ENCODE measurements around the gene PPM1A. TPM values are rescaled to one million over a fixed set of nuclear protein-coding genes. Genes with fewer than 3 reads are reported as not detected.

The PPM1A gene
- total RNA-seq, 4 donors from 2014 or later = 40.4 to 60.2 (median 53.6) TPM

- intact Hi-C loops (cut with DNase I) = no loop called here
- peak overlapping the region; percentile 44 to 69 (median 64) for H3K27ac ChIP-seq (replicated peaks in 1 of 4)
- H3K4me1 ChIP-seq = peaks cover 6 to 44% (median 32%) of the 10 kb centered on the region in 4 donors
- DNase-seq (ENCODE audit: extremely low spot score) = no peak
- no peak for TF ChIP-seq EP300 (IDR thresholded peaks at IDR 0.05)
- no peak for TF ChIP-seq POLR2A (IDR thresholded peaks at IDR 0.05; ENCODE audit: low read depth)
- TF ChIP-seq CTCF (IDR thresholded peaks at IDR 0.05) = no peak
- TF ChIP-seq POLR2AphosphoS5 (IDR thresholded peaks at IDR 0.05) = no peak
- WGBS = 40% methylated on average over 4 of the region's 4 CpGs
- no peaks in the 10 kb centered on the region for H3K27me3 ChIP-seq
- no peaks in the 10 kb centered on the region for H3K9me3 ChIP-seq
- H3K4me3 ChIP-seq = no peak overlapping the region
- no peaks in the 10 kb centered on the region for H3K36me3 ChIP-seq
Measured at GRCh38 chr14:60215520-60216420, 33.3 kb upstream of the PPM1A start.

- 45% methylated on average over 3 of the region's 3 CpGs for WGBS
- no peaks in the 10 kb centered on the region for H3K27me3 ChIP-seq
- peaks cover 9 to 48% (median 33%) of the 10 kb centered on the region in 4 donors for H3K4me1 ChIP-seq
- no peaks in the 10 kb centered on the region for H3K9me3 ChIP-seq
- H3K36me3 ChIP-seq = no peaks in the 10 kb centered on the region
- no peak for DNase-seq (ENCODE audit: extremely low spot score)
- no peak overlapping the region for H3K4me3 ChIP-seq
- TF ChIP-seq POLR2A (IDR thresholded peaks at IDR 0.05; ENCODE audit: low read depth) = no peak
- no peak for TF ChIP-seq POLR2AphosphoS5 (IDR thresholded peaks at IDR 0.05)
- no peak for TF ChIP-seq EP300 (IDR thresholded peaks at IDR 0.05)
- no peak for TF ChIP-seq CTCF (IDR thresholded peaks at IDR 0.05)
- intact Hi-C loops (cut with DNase I) = no loop called here
- peak overlapping the region; percentile 44 to 69 (median 64) for H3K27ac ChIP-seq (replicated peaks in 1 of 4)
Measured at GRCh38 chr14:60217713-60218112, 31.3 kb upstream of the PPM1A start.

DNA sequence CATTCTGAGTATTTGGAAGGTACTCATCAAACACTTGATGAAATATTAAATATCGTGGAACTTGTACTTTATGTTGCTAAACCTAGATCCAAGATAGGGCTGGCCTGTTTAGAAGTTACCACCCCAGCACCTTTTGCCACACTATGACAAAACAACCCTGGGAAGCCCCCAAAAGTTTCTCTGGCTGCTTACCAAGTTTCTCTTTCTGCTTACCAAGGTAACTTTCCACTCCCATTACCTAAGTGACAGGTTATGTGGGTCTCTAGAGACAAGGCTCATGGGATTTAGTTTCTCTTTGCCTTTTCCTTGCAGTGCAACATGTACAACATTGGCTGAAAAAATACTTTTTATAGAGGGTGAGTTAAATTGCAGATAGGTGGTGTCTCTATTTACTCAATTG, 28.9 kb upstream of the PPM1A start:
- Histone ChIP-seq H3K36me3 (no peaks in the 10 kb centered on the region), H3K4me1 (peaks cover 9 to 45% (median 27%) of the 10 kb centered on the region in 4 donors), H3K9me3 (no peaks in the 10 kb centered on the region), H3K4me3 (no peak overlapping the region), H3K27ac (replicated peaks in 1 of 4) (no peak overlapping the region), H3K27me3 (no peaks in the 10 kb centered on the region)
- WGBS = 95% methylated on average over 1 of the region's 1 CpG
- DNase-seq (ENCODE audit: extremely low spot score) = no peak
- intact Hi-C loops (cut with DNase I) = no loop called here
- no peak for TF ChIP-seq EP300 (IDR thresholded peaks at IDR 0.05)
- no peak for TF ChIP-seq POLR2A (IDR thresholded peaks at IDR 0.05; ENCODE audit: low read depth)
- TF ChIP-seq POLR2AphosphoS5 (IDR thresholded peaks at IDR 0.05) = no peak
- TF ChIP-seq CTCF (IDR thresholded peaks at IDR 0.05) = no peak

GRCh38 chr14:60220917-60221316, 28.1 kb upstream of the PPM1A start:
- Histone ChIP-seq H3K4me3 (no peak overlapping the region), H3K27me3 (no peaks in the 10 kb centered on the region), H3K4me1 (peaks cover 9 to 36% (median 23%) of the 10 kb centered on the region in 4 donors), H3K27ac (replicated peaks in 1 of 4) (no peak overlapping the region), H3K9me3 (no peaks in the 10 kb centered on the region), H3K36me3 (no peaks in the 10 kb centered on the region)
- 94% methylated on average over 7 of the region's 10 CpGs for WGBS
- no peak for DNase-seq (ENCODE audit: extremely low spot score)
- intact Hi-C loops (cut with DNase I) = no loop called here
- TF ChIP-seq CTCF (IDR thresholded peaks at IDR 0.05) = no peak
- no peak for TF ChIP-seq EP300 (IDR thresholded peaks at IDR 0.05)
- TF ChIP-seq POLR2AphosphoS5 (IDR thresholded peaks at IDR 0.05) = no peak
- no peak for TF ChIP-seq POLR2A (IDR thresholded peaks at IDR 0.05; ENCODE audit: low read depth)
